Activated T-helper 1 cell treated with anti-CD3 and anti-CD28 coated beads, Interleukin-2, amount 50 U/mL, for 16 hours (primary cell): ENCODE results near the gene ADISSP.

ENCODE experiments used
- DNase-seq, 2 donors: peaks; one replicate each; pipeline ENCODE4 v3.0.0-alpha.2; 2020; ENCODE audit warnings: low read depth in 1 of 2, low spot score in 1 of 2

The ADISSP gene

DNA sequence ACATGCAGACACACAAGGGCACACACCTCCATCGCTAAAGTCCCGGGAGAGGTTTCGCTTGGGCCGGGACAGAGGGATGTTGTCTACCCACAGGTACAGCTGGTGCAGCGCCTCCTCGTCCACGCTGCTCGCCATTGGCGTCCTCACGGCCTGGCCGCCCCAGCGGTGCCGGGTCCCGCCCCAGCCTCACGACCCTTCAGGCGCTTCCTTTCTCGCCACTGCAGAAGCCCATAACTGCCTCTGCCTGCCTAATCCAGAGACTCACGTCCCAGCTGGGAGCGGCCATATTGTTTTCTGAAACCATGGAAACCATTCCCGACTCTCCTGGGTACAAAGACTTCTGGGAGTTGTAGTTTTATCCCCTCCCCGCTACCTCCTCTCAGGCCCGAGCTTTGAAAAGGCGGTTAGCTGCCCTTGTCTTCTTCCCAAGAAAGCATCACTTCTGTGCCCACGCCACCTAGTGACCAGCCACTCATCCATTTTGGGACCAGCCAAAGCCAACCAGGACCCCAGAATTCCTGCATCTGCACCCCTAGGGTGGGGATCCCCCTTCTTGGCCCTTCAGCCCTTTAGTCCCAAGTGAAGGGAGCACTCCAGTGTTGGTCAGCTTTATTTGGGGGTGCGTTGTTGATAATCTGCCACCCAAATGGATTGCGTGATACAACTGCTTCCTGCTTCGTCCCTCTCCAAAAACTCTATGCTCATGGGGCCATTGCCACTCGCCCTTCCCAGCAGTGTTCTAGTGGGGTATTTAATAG is 13.8 kb upstream of the ADISSP start, which contains the start of gene SPEF1:
SPEF1 (minus strand) TSS at position 296 of the 758 bp plus-strand sequence; CDS start at position 135, 161 bp downstream.
- no peak for DNase-seq

DNA sequence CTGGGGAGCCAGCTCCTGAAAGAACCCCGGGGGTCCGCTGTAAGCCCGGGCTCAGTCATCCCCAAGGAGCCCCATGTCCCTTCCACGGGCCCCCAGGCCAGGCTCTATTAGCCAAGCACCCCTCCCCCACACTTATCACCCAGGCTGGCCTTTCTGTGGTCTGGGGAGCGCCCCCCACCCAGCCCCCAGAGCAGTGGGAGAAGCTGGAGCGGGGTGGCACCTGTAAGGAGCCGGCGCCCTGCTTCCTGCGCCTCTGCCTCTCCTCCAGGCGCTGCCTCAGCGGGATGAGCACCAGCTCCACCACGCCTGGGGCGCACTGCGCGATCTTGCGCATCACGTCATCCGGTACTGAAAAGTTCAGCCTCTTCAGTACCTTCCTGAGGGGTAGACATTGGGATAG is 11.4 kb upstream of the ADISSP start:
- no peak for DNase-seq

- DNase-seq = no peak
Observed at GRCh38 chr20:3777716-3778629, 10.4 kb upstream of the ADISSP start.

DNA sequence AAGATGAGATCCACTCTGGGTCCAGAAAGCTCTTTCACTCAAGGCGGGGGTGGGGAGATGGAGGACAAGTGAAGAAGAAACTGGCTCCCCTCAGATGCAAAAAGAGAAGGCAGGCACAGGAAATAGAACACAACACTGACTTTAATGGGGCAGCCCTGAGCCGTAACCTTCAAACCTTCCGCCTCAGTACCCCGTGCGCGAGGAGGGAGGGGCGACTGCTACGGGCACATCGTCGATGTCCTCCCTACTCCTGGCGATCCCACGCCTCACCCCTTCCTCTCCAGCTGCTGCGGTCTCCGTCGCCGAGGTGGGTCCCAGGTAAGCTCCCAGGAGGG is 9.8 kb upstream of the ADISSP start:
- no peak for DNase-seq

- no peak for DNase-seq
Observed at GRCh38 chr20:3775457-3776108, 8.0 kb upstream of the ADISSP start.

DNA sequence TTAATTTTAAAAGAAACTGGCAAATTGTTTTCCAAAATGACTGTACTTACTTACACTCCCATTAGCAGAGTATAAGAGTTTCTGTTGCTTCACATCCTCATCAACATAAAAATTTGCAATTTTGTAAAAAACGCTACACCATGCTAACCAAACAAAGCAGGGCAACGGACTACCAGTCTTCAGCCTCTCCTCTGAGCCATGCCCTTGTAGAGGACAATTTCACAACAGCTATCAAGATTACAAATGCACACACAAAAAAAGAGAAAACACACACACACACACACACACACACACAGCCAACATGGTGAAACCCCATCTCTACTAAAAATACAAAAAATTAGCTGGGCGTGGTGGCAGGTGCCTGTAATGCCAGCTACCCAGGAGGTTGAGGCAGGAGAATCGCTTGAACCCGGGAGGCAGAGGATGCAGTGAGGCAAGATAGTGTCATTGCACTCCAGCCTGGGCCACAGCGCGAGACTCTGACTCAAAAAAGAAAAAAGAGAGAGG is 4.1 kb upstream of the ADISSP start:
- DNase-seq = no peak

- DNase-seq = peak; percentile 63 to 78
Observed at GRCh38 chr20:3768342-3769130, 983 bp upstream of the ADISSP start.

GRCh38 chr20:3767110-3767426 is 485 bp downstream of the ADISSP start:
- DNase-seq = no peak

DNA sequence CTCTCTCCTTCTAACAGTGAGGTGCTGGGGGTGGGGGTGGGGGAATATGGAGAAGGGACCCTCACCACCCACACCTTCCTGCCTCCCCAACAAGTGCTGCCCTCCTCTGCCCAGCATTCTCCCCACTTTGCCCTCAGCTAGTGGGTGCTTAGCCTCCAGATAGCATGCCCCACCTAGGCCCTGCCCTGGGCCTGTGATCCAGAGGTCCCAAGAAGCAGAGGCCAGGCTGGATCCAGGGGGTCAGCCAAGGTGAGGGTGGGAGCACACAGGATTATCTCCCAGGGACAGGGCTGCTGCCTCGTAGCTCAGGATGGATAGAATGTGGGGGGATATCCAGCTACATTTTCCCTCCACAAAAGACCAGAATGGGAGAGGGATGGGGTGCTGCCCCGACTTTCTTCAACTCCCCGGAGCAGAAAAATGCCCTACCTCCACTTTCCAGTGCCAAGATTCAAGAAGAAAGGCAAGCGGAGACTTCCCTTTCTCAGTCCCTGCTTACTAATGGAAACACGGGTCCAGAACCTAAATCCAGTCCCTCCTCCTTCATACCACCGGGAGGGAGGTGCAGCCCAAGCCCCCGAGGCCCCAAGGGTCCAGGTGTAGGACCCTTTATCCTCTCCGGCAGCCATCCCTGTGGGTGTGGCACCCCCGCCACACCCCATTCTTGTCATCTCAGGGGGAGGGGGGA is 987 bp downstream of the ADISSP start:
- DNase-seq = no peak

- no peak for DNase-seq
Observed at GRCh38 chr20:3765171-3765882, 2.2 kb downstream of the ADISSP start.

DNA sequence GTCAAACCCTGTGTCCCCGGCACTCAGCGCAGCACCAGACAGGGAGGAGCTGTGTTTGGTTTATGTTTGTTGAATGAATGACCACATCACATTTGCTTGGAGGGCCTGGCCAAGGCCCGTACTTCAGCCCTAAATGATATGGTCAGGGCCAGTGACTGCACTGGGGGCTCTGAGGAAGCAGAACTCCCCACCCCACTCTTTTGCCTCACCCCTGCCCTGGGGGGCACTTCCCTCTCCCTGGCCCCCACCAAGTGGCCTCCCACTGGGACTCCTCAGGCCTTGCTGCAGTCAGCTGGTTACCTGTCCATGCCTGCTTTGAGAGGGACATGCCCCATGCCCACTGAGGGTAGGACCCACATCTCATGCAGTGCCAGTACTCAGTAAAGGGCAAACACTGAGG is 2.9 kb downstream of the ADISSP start:
- DNase-seq = no peak

DNA sequence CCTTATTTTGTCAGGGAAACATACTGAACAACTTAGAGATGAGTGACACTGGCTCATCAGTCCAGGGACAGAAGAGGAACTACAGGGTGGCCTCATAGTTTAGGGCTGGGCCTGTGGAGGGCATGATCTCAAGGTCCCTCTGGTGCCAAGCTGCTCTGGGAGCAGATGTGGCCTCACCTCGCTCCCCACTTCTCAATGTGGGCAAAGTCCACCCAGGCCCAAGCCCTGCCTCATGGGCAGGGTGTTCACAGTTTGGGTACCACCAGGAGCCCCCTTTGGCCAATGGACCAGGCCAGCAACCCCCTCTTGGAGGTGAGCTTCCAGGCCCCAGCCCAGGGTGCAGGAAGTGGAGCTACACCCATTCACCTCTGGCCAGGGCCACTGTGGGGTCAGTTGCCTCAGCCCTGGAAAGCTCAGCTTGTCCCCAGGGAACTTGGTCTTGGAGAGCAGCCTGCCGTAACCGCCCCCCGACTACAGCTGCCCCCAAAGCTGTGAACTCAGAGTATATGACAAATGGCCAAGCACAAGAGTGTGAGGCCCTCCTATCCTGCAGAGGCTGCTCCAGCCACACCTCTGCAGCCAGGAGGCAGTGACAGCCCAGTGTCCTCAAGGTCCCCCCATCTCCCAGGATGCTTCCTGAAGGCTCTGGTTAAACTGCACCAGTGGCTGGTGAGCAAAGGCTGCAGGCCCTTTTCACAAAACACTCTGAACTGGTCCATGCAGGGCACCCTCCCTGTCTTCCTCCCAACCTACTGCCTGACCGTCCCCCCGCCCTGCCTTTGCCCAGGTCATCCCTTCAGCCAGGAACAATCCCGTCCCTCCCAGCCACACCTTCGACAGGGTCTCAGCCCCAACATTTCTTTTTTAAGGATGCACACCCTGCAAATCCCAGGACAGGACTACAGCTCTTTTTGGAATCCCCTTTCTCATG is 3.6 kb downstream of the ADISSP start:
- no peak for DNase-seq

- no peak for DNase-seq
Observed at GRCh38 chr20:3760655-3761348, 6.8 kb downstream of the ADISSP start.

DNA sequence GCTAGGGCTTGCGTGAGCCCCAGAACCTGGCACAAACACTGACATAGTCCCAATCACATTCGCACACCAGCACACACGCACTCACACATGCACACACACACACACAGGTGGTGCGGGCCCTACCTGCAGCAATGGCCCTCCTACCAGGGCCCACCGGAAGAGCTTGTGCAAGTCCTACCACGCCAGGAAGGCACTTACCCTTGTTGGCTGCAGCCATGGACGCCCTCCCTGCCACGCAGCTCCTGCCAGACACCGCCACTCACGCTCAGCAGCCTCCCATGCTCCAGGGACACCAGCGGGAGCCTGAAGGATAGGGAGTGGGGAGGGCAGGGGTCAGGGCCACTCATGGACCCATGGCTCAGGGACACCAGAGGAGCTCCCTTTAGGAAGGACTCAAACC is 7.7 kb downstream of the ADISSP start:
- no peak for DNase-seq

DNA sequence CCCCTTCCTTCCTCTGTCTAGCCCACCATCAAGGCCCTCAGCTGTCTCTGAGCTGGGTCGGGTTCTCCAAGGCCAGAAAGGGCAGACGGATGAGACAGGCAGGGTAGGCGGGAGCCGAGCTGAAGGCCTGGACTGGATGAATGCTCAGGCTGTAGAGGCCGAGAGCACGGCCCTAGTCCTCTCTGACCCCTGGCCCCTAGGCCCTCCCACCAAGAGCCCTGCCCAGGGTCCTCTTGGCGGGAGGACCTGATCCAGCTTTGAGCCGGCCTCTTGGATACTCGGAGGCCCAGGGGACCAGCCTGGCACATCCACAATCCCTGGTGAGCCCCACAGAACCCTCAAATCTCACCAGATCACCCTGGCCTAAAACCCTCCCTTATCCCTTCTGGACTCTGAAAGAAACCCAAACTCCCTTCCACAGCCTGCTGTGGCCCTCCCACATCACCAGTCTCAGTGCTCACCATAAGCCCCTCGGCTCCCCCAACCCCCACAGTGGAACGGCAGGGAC is 8.2 kb downstream of the ADISSP start:
- no peak for DNase-seq

DNA sequence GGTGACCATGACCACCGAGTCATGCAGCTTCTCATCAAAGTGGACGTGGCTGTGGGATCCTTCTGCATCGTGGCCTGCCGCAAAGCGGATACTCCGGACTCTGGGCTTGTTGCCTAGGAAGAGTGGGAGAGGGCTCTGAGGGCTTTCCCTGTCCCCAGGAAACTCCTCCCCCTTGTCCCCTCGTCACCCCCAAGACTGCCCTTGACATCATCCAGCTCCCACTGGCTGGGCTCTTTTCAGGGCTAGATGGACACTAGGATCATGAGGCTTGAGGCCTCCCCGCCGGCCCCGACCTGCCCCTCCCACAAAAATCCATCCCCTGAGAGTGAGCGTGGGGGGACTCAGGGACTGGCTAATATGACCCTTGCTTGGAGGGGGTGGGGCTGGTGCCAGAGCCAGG is 9.0 kb downstream of the ADISSP start:
- no peak for DNase-seq

DNA sequence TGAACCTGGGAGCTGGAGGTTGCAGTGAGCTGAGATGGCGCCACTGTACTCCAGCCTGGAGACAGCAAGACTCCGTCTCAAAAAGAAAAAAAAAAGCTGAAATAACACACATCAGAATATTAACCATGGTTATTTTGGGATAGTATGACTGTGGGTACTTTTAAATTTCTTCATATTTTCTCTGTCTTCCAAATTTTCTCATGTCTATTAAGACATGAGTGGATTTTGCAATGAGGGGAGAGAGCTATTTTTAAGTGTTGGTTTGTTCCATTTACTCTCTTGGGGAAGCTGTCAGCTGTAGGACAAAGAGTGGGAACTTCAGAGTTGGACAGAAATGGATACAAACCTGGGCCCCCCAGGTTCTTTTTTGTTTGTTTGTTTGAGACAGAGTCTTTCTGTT is 10.3 kb downstream of the ADISSP start:
- no peak for DNase-seq
